HG03060 (cell line): Measurements from ENCODE around the gene SLC14A1.
"Not testable (repeated sequence)": the region's sequence is repeated elsewhere in the genome, so short reads cannot be mapped to it uniquely, and the experiment has no call there.

ENCODE experiments used
- ATAC-seq: cut with Tn5 transposase; IDR thresholded peaks from one replicate; pipeline ENCODE4 v1.9.1; 2021; ENCODE audit warnings: low read depth, moderate number of reproducible peaks; ENCODE audit not compliant: unreplicated experiment

The SLC14A1 gene

DNA sequence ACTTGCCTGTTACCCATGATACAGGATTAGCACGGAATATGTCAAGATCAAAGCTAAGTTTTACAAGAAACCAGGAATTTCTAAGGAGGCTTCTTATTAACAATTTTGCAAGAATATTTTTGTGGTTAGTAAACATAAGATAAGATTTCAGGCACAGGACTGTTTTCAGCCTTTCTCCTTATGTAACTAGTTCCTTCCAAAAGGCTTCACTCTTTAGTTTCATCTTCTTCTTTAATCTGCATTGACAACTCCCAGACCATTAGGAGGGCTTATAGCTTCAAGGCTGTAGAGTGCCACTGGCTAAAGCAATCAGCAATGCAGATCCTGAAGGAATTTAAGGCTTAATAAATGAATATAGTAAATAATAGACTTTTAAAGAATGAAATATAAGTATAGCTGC, 29.3 kb downstream of the SLC14A1 start:
- ATAC-seq = no peak

DNA sequence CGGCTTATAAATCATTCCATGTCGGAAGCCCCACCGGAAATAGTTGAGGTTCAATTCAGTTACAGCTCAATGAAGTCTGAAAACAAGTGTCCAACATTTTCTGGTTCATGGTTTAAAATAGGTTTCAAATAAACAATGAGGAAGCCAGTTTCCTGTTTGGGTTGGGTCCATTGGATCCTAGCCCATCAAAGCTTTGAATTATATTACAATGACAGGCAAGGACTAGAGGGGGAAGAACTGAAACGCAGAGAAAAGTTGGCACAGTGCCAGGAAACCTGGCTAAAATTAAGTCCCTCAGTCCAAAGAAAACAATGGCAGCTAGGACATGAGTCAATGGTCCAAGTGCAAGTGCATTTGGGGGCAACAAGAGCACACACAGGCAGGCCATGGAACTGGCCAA, 32.0 kb downstream of the SLC14A1 start:
- ATAC-seq = no peak

DNA sequence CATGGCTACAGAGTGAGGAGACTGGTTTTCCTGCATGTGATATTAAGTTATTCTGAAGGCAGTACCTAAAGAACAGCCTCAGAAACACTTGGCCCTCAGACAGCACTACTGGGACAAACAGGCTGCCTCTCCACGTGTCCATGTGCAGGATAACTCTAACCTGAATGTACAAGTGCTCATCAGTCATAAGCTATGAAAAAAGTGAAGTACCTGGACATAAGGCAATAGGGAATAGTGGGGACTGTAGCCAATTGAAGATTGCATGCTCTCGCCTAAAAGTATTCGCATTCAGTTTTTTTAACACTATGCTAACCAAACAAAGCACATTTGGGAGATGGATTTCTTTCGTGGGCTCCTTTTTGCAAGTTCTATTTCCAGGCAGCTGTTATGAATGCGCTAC, 33.0 kb downstream of the SLC14A1 start:
- no peak for ATAC-seq

DNA sequence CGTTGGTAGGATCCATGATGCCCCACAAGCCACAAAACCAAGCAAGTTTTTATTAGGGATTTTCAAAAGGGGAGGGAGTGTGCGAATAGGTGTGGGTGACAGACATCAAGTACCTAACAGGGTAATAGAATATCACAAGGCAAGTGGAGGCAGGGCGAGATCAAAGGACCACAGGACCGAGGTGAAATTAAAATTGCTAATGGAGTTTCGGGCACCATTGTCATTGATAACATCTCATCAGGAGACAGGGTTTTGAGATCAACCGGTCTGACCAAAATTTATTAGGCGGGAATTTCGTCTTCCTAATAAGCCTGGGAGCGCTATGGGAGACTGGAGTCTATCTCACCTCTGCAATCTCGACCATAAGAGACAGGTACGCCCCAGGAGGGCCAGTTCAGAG, 33.7 kb downstream of the SLC14A1 start:
- not testable (repeated sequence) for ATAC-seq

DNA sequence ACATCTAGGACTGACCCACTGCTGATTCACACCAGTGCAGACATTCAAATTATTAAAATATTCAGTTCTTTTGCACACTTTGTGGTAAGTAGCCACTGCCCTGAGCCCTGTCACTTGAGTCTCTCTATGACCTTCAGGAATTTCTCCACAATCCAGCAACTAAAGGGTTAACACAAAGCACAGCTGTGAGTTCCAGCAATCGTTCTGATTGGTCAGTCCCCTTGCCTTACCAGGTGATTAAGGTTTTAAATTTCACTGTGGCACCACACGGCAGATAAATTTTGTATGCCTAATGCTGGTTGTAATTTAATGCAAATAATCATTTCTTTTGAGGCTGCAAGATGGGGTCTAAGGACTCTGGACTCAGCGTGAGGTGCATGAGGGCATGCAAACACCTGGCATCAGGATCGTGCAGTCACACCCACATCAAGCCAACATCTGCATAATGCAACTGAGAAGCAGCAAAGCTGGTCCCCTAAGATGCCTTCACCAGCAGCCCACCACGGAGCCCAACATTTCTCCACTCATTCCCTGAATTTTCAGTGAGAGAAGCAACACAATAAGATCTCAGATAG, 36.6 kb downstream of the SLC14A1 start:
- ATAC-seq = no peak

DNA sequence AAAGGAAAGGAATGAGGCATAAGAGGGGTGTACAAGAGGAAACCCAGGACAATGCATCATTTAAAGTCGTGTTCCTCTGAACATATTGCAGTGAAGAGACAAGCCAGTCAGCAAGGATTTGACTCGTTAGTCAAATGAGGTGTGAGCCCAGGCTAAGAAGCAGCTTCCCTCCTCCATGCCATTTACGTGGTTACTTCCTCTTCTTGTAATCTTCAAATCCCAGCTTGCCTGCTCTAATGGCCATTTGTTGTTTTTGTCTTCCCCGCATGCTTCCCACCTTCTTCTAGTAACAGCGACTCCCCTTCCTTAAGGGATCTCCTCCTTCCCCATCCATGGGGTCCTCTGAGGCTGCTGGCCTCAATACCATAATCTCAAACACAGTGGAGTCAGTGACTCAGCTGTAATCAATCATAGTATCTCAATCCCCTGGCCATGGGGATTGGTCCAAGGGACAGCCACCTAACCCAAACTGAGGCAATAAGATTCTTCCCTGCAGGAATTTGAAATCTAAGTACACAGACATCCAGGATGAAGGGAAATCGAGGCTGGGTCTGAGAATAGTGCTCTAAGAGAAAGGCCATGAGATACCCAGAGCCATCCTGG, 37.6 kb downstream of the SLC14A1 start:
- ATAC-seq = no peak

DNA sequence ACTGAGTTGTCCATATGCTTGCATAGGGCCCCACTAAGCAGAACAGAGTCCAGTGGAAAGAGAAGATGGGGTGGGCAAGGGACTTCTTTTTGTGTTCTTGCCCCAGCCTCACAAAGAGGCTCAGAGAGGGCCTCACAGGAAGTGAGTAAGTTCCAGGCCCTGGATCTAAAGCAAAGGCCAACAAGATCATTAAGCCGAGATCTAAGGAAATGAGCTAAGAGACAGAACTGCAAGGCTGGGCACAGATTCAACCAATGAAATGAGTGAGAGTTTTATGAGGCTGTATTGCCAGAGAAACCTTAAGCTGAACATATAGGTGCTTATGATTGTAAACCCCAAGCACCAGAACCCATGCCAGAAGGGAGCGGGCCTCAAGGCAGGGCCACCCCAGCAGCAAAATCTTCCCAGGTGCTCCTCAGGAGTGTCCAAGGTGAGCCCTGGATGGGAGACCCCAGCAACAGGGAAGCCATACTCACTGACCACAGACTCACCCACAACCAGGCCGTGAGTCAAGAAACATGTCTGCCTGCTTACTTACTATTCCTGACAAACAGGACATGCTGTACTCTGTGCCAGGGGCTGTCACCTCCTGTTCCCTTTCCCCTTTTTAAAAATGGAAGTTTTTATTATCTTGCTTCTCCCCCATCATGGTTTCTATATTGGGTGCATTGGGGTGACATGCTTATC, 40.2 kb downstream of the SLC14A1 start:
- no peak for ATAC-seq

DNA sequence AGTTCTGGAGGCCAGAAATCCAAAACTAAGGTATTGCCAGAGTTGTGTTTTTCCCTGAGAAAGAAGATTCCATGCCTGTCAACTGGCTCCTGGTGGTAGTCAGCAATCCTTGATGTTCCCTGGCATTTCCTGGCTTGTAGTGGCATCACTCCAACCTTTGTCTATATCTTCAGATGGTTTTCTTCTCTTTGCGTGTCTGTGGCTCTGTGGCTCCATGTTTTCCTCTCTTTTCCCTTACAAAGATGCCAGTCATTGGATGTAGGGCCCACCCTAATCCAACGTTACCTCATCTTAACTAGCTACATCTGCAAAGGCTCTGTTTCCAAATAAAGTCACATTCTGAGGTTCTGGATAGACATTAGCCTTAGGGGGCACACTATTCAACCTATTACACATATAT, 41.8 kb downstream of the SLC14A1 start:
- ATAC-seq = no peak

DNA sequence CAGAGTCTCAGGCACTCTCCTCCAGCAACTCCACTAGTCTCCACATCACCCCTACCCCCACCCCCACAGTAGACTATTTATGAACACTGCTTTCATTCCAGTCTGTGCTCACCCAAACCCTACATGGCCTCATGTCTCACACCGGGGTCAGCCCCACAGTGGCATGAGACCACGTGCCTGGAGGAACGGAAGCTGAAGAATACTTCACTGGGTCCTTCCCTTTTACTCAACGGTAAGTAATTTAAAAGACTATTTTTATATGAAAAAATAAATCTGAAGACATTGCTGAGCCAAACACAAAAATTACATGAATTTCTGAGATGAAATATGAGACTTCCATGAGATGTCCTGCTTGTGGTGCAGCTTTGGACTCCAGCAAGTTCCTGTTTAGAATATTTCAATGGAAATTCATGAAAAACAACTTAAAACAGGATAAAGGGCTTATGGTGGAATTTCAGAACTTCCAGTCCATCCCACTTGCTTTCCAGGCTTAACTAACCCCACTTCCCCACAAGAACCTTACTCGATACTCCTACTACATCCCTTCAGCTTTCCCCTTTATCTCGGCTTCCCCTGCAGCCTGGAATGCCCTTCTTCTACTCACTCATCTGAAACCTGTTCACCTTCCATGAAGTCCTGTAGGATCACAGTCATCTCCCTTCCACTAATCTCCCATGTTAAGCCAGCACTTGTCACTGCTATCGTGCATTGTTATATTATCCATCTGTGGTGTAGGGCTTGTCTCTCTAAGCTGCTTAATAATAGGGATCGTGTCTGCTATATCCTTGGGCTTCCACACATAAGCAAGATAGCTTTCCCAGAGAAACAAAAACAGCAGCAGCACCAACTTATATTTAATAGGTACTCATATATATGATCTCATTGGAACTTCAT, 47.9 kb downstream of the SLC14A1 start:
- no peak for ATAC-seq

DNA sequence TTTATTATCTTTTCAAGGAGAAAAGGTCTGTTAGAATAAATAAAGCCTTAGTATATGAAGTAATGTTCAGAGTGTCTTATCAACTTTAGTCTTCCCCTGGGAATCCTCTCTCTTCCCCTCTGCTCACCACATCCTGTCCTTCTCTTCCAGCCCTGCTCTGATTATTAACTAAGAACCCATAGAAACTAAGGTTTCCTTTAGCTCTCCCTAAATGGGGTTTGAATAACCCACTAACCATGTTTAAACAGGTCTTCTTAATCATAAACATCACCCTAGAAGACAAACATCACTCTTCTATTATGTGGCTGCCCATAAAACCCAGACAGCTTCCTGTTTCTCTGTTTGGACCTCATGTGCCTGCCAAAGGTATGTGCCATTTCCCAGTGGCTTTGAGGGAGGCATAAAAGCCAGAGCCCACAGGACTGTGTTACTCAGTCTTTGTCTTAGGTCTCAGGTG, 50.1 kb downstream of the SLC14A1 start:
- no peak for ATAC-seq

DNA sequence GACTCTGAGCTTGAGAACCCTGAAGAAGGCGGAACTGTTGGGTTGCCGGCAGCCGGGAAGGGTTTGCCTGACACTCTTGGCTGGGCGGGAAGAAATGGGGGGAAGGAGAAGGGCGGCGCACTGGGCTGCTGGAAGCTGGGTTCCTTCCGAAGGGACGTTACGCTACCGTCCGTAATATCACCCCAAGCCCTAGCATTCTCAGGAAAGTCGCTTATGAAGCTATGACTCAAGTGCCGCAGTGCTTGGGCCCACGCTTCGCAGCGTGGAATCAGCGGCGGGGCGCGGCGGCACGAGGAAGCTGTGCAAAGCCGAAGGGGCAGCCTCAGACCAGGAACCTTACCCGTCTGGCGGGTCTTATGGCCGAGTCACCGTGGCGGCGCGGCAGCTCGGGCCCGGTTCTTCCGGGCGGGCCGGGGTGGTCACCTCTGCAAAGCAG, 51.3 kb downstream of the SLC14A1 start:
- ATAC-seq = no peak

DNA sequence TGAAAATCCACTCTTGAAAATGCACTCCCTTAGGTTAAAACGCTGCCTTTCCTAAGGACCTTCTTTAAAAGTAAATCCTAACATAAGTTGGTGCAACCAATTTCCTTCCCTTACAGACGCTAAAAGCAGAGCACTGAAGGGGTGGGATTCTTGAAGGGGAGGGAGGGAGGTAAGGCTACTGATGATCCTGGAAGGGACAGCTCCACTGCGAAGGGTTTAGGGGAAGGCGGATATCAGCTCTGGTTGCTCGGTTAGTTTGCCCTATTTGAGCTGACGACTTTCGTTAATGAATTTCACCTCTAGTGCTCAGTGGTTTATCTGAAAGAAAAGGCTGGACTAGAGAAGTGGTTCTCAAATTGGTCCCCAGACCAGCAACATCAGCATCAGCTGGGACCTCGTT, 51.8 kb downstream of the SLC14A1 start:
- no peak for ATAC-seq

DNA sequence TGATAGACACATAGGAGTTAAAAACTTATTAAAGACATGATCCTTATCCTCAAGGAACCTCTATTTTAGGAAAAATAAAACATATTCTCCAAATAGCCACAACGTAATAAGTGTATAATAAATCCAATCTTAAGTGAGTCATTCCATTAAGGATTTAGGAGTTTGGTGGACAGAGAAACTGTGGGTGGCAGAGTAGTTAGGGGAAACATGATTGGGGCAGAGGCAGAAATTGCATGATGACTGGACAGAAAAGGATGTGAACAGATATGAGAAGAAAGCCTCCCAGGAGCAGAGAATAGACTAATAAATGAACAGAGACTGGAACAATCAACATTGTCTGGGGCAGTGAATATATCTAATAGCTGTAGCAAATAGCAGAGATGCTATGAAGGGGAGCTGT, 53.4 kb downstream of the SLC14A1 start:
- ATAC-seq = no peak

DNA sequence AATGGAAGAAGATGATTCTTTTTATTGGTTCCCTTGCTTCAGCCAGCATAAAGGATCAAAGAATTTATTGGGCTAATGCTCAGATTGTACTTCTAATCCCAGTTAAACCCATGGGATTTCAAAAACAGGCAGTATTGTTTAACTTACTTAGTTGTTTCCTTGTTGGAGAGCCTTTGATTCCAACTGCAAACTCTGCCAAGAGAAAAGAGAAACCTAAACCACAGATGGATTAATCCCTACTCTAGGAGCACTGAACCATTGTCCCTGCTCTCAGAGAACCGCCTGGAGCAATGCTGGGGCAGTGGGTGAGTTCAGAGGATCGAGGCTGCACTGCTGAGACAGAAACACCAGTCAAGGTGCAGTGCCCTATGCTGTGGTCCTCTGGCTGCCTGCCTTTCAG, 56.6 kb downstream of the SLC14A1 start:
- ATAC-seq = no peak

DNA sequence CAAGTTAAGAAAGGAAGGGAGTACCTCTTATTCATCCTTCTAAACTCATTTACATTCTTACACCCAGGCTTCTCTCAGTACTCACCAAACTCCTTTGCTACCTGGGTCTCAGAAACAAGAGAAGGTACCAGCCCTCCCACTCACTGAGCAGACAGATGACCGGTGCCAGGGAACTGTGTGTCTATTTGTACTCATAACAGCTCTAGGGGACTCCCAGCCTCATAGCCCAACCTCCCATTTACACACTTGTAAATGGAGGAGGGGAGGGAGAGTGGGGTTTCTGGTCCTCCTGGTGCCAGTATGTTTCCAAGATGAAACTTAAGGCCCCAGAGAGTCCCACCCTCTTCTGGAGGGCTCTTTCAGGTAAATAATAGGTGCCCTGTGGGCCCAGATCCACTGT, 58.7 kb downstream of the SLC14A1 start:
- no peak for ATAC-seq

DNA sequence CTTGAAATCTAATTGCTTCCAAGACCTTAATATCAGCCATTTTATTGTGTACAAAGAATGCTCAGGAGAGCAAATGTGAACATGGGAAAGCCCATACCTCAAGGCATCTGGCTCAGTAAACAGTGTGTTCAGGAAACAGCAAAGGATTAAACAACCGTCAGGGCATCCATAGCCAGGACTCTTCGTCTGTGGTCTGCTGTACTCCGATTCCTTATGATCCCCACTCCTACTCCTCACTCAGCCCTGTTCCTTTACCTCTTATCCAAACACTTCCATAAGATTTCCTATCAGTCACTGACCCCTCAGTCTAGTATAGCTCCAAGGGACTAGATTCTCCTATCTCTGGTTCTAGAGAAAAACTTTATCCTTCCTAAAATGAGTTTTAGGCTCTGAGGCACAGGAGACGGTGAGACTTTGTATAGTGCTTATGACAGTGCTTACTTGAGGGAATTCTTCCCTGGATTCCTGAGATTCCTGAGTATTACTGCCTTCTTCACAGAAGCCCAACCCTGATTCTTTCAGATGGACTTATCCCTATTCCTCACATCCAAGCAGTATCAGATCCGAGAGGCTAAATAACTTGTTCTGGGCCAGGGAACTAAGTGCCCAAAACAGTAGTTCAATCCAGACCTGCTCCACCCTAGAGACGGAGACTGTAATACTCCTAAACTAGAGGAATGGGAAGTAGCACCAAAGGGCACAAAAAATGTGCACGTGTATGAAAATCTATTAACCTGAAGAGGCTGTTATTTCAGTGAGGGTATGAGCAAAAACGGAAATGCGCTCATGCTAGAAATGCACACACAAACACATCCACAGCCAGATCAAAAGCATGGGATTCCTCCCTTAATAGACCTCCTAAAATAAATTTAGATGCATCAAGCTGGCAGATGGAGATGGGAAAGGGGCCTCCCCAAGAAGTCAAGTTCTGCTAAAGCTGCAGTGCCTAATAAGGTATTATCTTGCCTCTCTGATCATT, 59.4 kb downstream of the SLC14A1 start:
- no peak for ATAC-seq

DNA sequence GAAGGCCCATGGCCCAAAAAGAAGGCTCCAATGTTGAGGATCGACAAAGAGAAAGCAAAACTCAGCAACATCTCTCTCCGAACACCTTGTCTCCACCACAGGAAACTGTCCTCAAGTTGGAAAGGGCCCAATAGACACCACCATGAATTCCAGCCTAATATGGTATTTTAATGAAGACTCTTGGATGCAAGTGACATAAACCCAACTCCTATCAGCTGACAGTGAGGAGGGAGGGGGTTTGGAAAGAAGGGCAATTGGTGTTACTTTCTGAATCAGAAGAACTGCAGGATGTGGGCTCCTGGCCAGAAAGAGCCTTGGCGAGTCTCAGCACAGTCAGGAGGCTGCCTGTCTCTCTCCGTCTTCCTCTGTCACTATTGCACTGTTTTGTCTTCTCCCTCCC, 61.2 kb downstream of the SLC14A1 start:
- ATAC-seq = no peak

DNA sequence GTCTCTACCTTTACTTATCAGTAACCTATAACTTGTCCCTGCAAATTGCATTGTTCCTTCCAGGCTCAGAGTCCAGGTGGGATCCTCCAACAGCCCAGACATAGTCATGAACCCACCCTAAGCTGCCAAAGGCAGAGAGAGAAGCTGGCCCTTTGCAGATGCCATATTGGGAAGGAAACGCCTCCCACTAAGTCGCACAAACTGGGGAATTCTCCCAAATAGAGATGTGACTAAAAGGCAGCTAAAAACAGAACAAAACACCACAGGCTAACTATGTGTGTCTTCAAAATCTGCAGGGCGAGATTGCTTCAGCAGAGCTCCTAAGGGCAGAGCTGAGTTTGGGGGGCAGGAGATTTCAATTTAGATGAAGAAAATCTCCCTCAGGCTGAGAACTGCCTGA, 63.0 kb downstream of the SLC14A1 start:
- ATAC-seq = no peak

DNA sequence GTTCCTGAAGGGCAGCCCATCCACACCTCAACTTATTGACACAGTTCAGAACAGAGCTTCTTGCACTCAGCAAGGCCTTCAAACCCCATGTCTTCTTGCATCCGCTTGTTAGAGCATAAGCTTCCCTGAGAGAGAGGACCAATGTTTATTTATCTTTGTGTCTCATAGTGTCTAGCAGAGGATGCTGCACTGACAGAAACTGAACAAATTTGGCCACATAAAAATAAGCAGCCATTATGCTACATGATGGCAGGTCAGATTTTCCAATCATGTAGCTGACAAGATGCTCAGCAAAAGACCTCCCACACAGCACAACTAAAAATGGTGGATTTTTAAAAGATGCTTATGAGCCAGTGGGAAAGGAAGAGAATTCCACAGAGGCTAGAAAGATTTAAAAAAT, 63.4 kb downstream of the SLC14A1 start:
- no peak for ATAC-seq

DNA sequence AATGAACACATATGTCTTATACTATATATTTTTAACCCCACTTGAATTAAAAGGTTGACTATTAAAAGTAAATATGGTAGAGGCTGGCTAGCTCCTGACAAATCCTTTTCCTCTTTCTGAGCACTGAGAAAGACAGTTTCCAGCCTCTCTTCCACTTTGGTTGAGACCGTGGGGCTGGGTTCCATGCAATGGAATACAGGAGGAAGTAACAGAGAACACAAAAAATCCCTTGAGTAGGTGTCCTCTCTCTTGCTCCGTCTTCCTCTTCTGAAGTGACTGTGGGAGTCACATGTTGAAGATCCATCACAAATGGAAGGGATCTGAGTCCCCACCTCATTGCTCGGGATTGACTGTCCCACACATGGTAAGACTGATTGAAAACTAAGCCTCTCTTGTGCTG, 64.9 kb downstream of the SLC14A1 start:
- no peak for ATAC-seq
